HEK293T (cell line): ENCODE measurements around the gene DMD.

ENCODE experiments used
- ARNT ChIP-seq: fragments of 450-650 bp; IDR thresholded peaks from 2 replicates; pipeline ENCODE4 v1.6.1; 2017; ENCODE audit warnings: mild to moderate bottlenecking
- BHLHE40 ChIP-seq: fragments of 450-650 bp; IDR thresholded peaks from 2 replicates; pipeline ENCODE4 v1.6.1; 2016; ENCODE audit warnings: mild to moderate bottlenecking, moderate library complexity, borderline replicate concordance
- ELF4 ChIP-seq: fragments of 450-650 bp; IDR thresholded peaks from 2 replicates; pipeline ENCODE4 v1.6.1; 2017; ENCODE audit warnings: antibody characterized with exemption
- FOXA1 ChIP-seq: fragments of 450-650 bp; IDR thresholded peaks from 2 replicates; pipeline ENCODE4 v1.6.1; 2016; ENCODE audit warnings: mild to moderate bottlenecking
- FOXK2 ChIP-seq: fragments of 450-650 bp; IDR thresholded peaks from 2 replicates; pipeline ENCODE4 v1.6.1; 2016; ENCODE audit warnings: mild to moderate bottlenecking
- FOXM1 ChIP-seq: fragments of 450-650 bp; IDR thresholded peaks from 2 replicates; pipeline ENCODE4 v1.6.1; 2017; ENCODE audit warnings: mild to moderate bottlenecking, borderline replicate concordance
- HDGF ChIP-seq: fragments of 450-650 bp; IDR thresholded peaks from 2 replicates; pipeline ENCODE4 v1.6.1; 2017; ENCODE audit warnings: antibody characterized with exemption, borderline replicate concordance
- L3MBTL2 ChIP-seq: fragments of 450-650 bp; conservative IDR thresholded peaks from 2 replicates; pipeline ENCODE4 v1.6.1; 2016; ENCODE audit warnings: mild to moderate bottlenecking
- LEF1 ChIP-seq: fragments of 450-650 bp; IDR thresholded peaks from 2 replicates; pipeline ENCODE4 v1.6.1; 2017; ENCODE audit warnings: mild to moderate bottlenecking, borderline replicate concordance
- NFRKB ChIP-seq: fragments of 450-650 bp; IDR thresholded peaks from 2 replicates; pipeline ENCODE4 v1.6.1; 2016; ENCODE audit warnings: mild to moderate bottlenecking, moderate library complexity
- PKNOX1 ChIP-seq: fragments of 450-650 bp; IDR thresholded peaks from 2 replicates; pipeline ENCODE4 v1.6.1; 2016
- SP1 ChIP-seq: fragments of 450-650 bp; IDR thresholded peaks from 2 replicates; pipeline ENCODE4 v1.6.1; 2017
- SUZ12 ChIP-seq: fragments of 450-650 bp; IDR thresholded peaks from 2 replicates; pipeline ENCODE4 v1.6.1; 2016; ENCODE audit warnings: mild to moderate bottlenecking
- TARDBP ChIP-seq: fragments of 450-650 bp; IDR thresholded peaks from 2 replicates; pipeline ENCODE4 v1.6.1; 2016

- no peak for TF ChIP-seq HDGF
- TF ChIP-seq SUZ12: no peak
- no peak for TF ChIP-seq ELF4
- TF ChIP-seq PKNOX1: no peak
- TF ChIP-seq SP1: no peak
- TF ChIP-seq NFRKB: no peak
- TF ChIP-seq FOXK2: no peak
- TF ChIP-seq TARDBP: no peak
- no peak for TF ChIP-seq FOXM1
- TF ChIP-seq L3MBTL2: no peak
- no peak for TF ChIP-seq ARNT
- TF ChIP-seq BHLHE40: no peak
- no peak for TF ChIP-seq FOXA1
- TF ChIP-seq LEF1: no peak
Measured at GRCh38 chrX:32614707-32615106, 596.6 kb downstream of the DMD start.
